SK-N-SH treated with all-trans-retinoic acid at 6 μM for 48 hours (cell line): Measurements from ENCODE around the gene SCRN1.

Experiments used
- ATAC-seq: fragments of 200-7000 bp; cut with Tn5 transposase; 3 replicates; pipeline ENCODE4 v1.9.1; 2020; ENCODE audit warnings: mild to moderate bottlenecking, moderate library complexity
- BACH2 ChIP-seq: fragments of 250-450 bp; sonication (Bioruptor Pico); IDR thresholded peaks from 2 replicates; pipeline ENCODE4 v1.9.0; 2021; ENCODE audit warnings: mild to moderate bottlenecking, borderline replicate concordance
- CREB5 ChIP-seq: fragments of 250-450 bp; sonication (Bioruptor Pico); IDR thresholded peaks from 2 replicates; pipeline ENCODE4 v1.5.1; 2020; ENCODE audit warnings: low read depth, mild to moderate bottlenecking, moderate library complexity
- CSDC2 ChIP-seq: fragments of 250-450 bp; sonication (Bioruptor Pico); IDR thresholded peaks from 2 replicates; pipeline ENCODE4 v1.5.0; 2020; ENCODE audit warnings: mild to moderate bottlenecking, moderate library complexity
- CSRNP3 ChIP-seq: fragments of 250-450 bp; sonication (Bioruptor Pico); IDR thresholded peaks from 2 replicates; pipeline ENCODE4 v1.5.1; 2021; ENCODE audit warnings: mild to moderate bottlenecking, moderate library complexity
- ESRRG ChIP-seq: fragments of 250-450 bp; sonication (Bioruptor Pico); IDR thresholded peaks from 2 replicates; pipeline ENCODE4 v1.6.1; 2021; ENCODE audit warnings: mild to moderate bottlenecking
- GLIS3 ChIP-seq: fragments of 250-450 bp; sonication (Bioruptor Pico); IDR thresholded peaks from 2 replicates; pipeline ENCODE4 v1.5.0; 2020; ENCODE audit warnings: mild to moderate bottlenecking, moderate library complexity
- ISL1 ChIP-seq: fragments of 250-450 bp; sonication (Bioruptor Pico); IDR thresholded peaks from 2 replicates; pipeline ENCODE4 v2.1.2; 2022; ENCODE audit warnings: mild to moderate bottlenecking, moderate library complexity
- PATZ1 ChIP-seq: fragments of 250-450 bp; sonication (Bioruptor Pico); IDR thresholded peaks from 2 replicates; pipeline ENCODE4 v1.8.0; 2020; ENCODE audit warnings: mild to moderate bottlenecking, moderate library complexity, borderline replicate concordance
- POU6F1 ChIP-seq: fragments of 250-450 bp; sonication (Bioruptor Pico); IDR thresholded peaks from 2 replicates; pipeline ENCODE4 v1.8.0; 2021; ENCODE audit warnings: low read depth, mild to moderate bottlenecking, moderate library complexity, borderline replicate concordance
- PPARA ChIP-seq: fragments of 250-450 bp; sonication (Bioruptor Pico); IDR thresholded peaks from 2 replicates; pipeline ENCODE4 v1.5.0; 2020; ENCODE audit warnings: mild to moderate bottlenecking, borderline replicate concordance
- RARB ChIP-seq: fragments of 250-450 bp; sonication (Bioruptor Pico); IDR thresholded peaks from 2 replicates; pipeline ENCODE4 v1.8.0; 2021; ENCODE audit warnings: mild to moderate bottlenecking, moderate library complexity
- SNAI2 ChIP-seq: fragments of 250-450 bp; sonication (Bioruptor Pico); IDR thresholded peaks from 2 replicates; pipeline ENCODE4 v1.5.0; 2020; ENCODE audit warnings: mild to moderate bottlenecking, moderate library complexity
- TCF4 ChIP-seq: fragments of 250-450 bp; sonication (Bioruptor Pico); IDR thresholded peaks from 2 replicates; pipeline ENCODE4 v1.8.0; 2021; ENCODE audit warnings: mild to moderate bottlenecking, moderate library complexity, borderline replicate concordance
- TOX ChIP-seq: fragments of 250-450 bp; sonication (Bioruptor Pico); IDR thresholded peaks from 2 replicates; pipeline ENCODE4 v1.8.0; 2021; ENCODE audit warnings: mild to moderate bottlenecking, moderate library complexity, borderline replicate concordance
- TSHZ2 ChIP-seq: fragments of 250-450 bp; sonication (Bioruptor Pico); IDR thresholded peaks from 2 replicates; pipeline ENCODE4 v1.5.0; 2020; ENCODE audit warnings: mild to moderate bottlenecking, moderate library complexity
- ZC3H10 ChIP-seq: fragments of 250-450 bp; sonication (Bioruptor Pico); IDR thresholded peaks from 2 replicates; pipeline ENCODE4 v1.5.1; 2021; ENCODE audit warnings: mild to moderate bottlenecking, moderate library complexity
- ZFP3 ChIP-seq: fragments of 250-450 bp; sonication (Bioruptor Pico); IDR thresholded peaks from 2 replicates; pipeline ENCODE4 v1.5.0; 2020; ENCODE audit warnings: mild to moderate bottlenecking, moderate library complexity
- ZFP30 ChIP-seq: fragments of 450-650 bp; formaldehyde crosslinking; IDR thresholded peaks from 2 replicates; pipeline ENCODE4 v1.5.0; 2022; ENCODE audit warnings: mild to moderate bottlenecking, moderate library complexity
- ZNF565 ChIP-seq: fragments of 450-650 bp; formaldehyde crosslinking; conservative IDR thresholded peaks from 2 replicates; pipeline ENCODE4 v1.5.0; 2020; ENCODE audit warnings: low read depth, mild to moderate bottlenecking, moderate library complexity
- ZNF70 ChIP-seq: fragments of 450-650 bp; formaldehyde crosslinking; IDR thresholded peaks from 2 replicates; pipeline ENCODE4 v1.5.0; 2020; ENCODE audit warnings: mild to moderate bottlenecking, moderate library complexity
- ZNF8 ChIP-seq: fragments of 450-650 bp; formaldehyde crosslinking; IDR thresholded peaks from 2 replicates; pipeline ENCODE4 v1.5.0; 2020; ENCODE audit warnings: mild to moderate bottlenecking, moderate library complexity

SCRN1 gene

GRCh38 chr7:29946428-29947186 is 43.0 kb downstream of the SCRN1 start:
- TF ChIP-seq ESRRG (CRISPR knock-in tag) (no peak), PPARA (CRISPR knock-in tag) (no peak), CREB5 (CRISPR knock-in tag) (no peak), ZC3H10 (CRISPR knock-in tag) (no peak), POU6F1 (no peak), TSHZ2 (CRISPR knock-in tag) (no peak), ZFP3 (CRISPR knock-in tag) (no peak), SNAI2 (no peak), ZNF565 (CRISPR knock-in tag) (no peak), ZNF8 (CRISPR knock-in tag) (no peak), ZFP30 (CRISPR knock-in tag) (no peak), PATZ1 (no peak), BACH2 (no peak), ZNF70 (CRISPR knock-in tag) (no peak)
- ATAC-seq, result peak; percentile 72

- no peak for TF ChIP-seq ZC3H10 (CRISPR knock-in tag)
- TF ChIP-seq ZNF70 (CRISPR knock-in tag), result peak; percentile 68
- ATAC-seq, result no peak
Measured at GRCh38 chr7:29945259-29945809, 44.3 kb downstream of the SCRN1 start.

- TF ChIP-seq ISL1 (CRISPR knock-in tag) (no peak), TSHZ2 (CRISPR knock-in tag) (no peak), POU6F1 (no peak), BACH2 (no peak), ZNF70 (CRISPR knock-in tag) (no peak), PPARA (CRISPR knock-in tag) (no peak), ZNF8 (CRISPR knock-in tag) (no peak), RARB (CRISPR knock-in tag) (no peak), ZNF565 (CRISPR knock-in tag) (no peak), ZC3H10 (CRISPR knock-in tag) (no peak), GLIS3 (CRISPR knock-in tag) (no peak), ZFP3 (CRISPR knock-in tag) (no peak), CSRNP3 (no peak), TOX (CRISPR knock-in tag) (no peak), ESRRG (CRISPR knock-in tag) (no peak), SNAI2 (no peak), TCF4 (no peak), CSDC2 (CRISPR knock-in tag) (no peak)
- ATAC-seq, result no peak
Measured at GRCh38 chr7:29940199-29940598, 49.4 kb downstream of the SCRN1 start.
